Measurements from ENCODE around the gene C1GALT1.
"Not testable (repeated sequence)": the region's sequence is repeated elsewhere in the genome, so short reads cannot be mapped to it uniquely, and the experiment has no call there.

The C1GALT1 gene

GRCh38 chr7:7199592-7199991, 17.2 kb downstream of the C1GALT1 start:
- in situ Hi-C loops (cut with HindIII; ENCODE audit: low sequenced_read_pairs), result not testable (repeated sequence)

- in situ Hi-C loops (cut with HindIII; ENCODE audit: low sequenced_read_pairs), result not testable (repeated sequence)
Measured at GRCh38 chr7:7200255-7200654, 17.9 kb downstream of the C1GALT1 start.

GRCh38 chr7:7201578-7202374, 19.4 kb downstream of the C1GALT1 start:
- in situ Hi-C loops (cut with HindIII; ENCODE audit: low sequenced_read_pairs), result no loop called here

GRCh38 chr7:7202375-7202720, 20.0 kb downstream of the C1GALT1 start:
- in situ Hi-C loops (cut with HindIII; ENCODE audit: low sequenced_read_pairs), result no loop called here

- in situ Hi-C loops (cut with HindIII; ENCODE audit: low sequenced_read_pairs), result no loop called here
Measured at GRCh38 chr7:7203813-7204575, 21.6 kb downstream of the C1GALT1 start.

- in situ Hi-C loops (cut with HindIII; ENCODE audit: low sequenced_read_pairs), result no loop called here
Measured at GRCh38 chr7:7207876-7208275, 25.5 kb downstream of the C1GALT1 start.

GRCh38 chr7:7208520-7208919, 26.2 kb downstream of the C1GALT1 start:
- in situ Hi-C loops (cut with HindIII; ENCODE audit: low sequenced_read_pairs), result no loop called here

GRCh38 chr7:7209412-7210050, 27.2 kb downstream of the C1GALT1 start:
- in situ Hi-C loops (cut with HindIII; ENCODE audit: low sequenced_read_pairs), result no loop called here

- in situ Hi-C loops (cut with HindIII; ENCODE audit: low sequenced_read_pairs), result no loop called here
Measured at GRCh38 chr7:7210475-7211237, 28.3 kb downstream of the C1GALT1 start.

GRCh38 chr7:7212612-7213011, 30.3 kb downstream of the C1GALT1 start:
- in situ Hi-C loops (cut with HindIII; ENCODE audit: low sequenced_read_pairs), result no loop called here

- in situ Hi-C loops (cut with HindIII; ENCODE audit: low sequenced_read_pairs), result no loop called here
Measured at GRCh38 chr7:7214398-7215347, 32.3 kb downstream of the C1GALT1 start.

GRCh38 chr7:7216279-7216678, 33.9 kb downstream of the C1GALT1 start:
- in situ Hi-C loops (cut with HindIII; ENCODE audit: low sequenced_read_pairs), result no loop called here

- in situ Hi-C loops (cut with HindIII; ENCODE audit: low sequenced_read_pairs), result no loop called here
Measured at GRCh38 chr7:7219216-7219615, 36.9 kb downstream of the C1GALT1 start.

GRCh38 chr7:7220821-7221220, 38.5 kb downstream of the C1GALT1 start:
- in situ Hi-C loops (cut with HindIII; ENCODE audit: low sequenced_read_pairs), result no loop called here

GRCh38 chr7:7221599-7222038, 39.3 kb downstream of the C1GALT1 start:
- in situ Hi-C loops (cut with HindIII; ENCODE audit: low sequenced_read_pairs), result no loop called here

GRCh38 chr7:7223250-7223649, 40.9 kb downstream of the C1GALT1 start:
- in situ Hi-C loops (cut with HindIII; ENCODE audit: low sequenced_read_pairs), result no loop called here

- in situ Hi-C loops (cut with HindIII; ENCODE audit: low sequenced_read_pairs), result no loop called here
Measured at GRCh38 chr7:7226407-7226806, 44.1 kb downstream of the C1GALT1 start.

GRCh38 chr7:7228472-7228871, 46.1 kb downstream of the C1GALT1 start:
- in situ Hi-C loops (cut with HindIII; ENCODE audit: low sequenced_read_pairs), result no loop called here

- in situ Hi-C loops (cut with HindIII; ENCODE audit: low sequenced_read_pairs), result no loop called here
Measured at GRCh38 chr7:7228967-7229366, 46.6 kb downstream of the C1GALT1 start.

- in situ Hi-C loops (cut with HindIII; ENCODE audit: low sequenced_read_pairs), result no loop called here
Measured at GRCh38 chr7:7231000-7231399, 48.7 kb downstream of the C1GALT1 start.

All from endothelial cell of hepatic sinusoid (primary cell).